ENCODE data around the gene HTR3B. TPM values are rescaled to one million over a fixed set of nuclear protein-coding genes. Genes with fewer than 3 reads are reported as not detected.

The HTR3B gene
- total and polyA plus RNA-seq, 2 of the 4 experiments (the other 2 are of a cell fraction) = not detected

DNA sequence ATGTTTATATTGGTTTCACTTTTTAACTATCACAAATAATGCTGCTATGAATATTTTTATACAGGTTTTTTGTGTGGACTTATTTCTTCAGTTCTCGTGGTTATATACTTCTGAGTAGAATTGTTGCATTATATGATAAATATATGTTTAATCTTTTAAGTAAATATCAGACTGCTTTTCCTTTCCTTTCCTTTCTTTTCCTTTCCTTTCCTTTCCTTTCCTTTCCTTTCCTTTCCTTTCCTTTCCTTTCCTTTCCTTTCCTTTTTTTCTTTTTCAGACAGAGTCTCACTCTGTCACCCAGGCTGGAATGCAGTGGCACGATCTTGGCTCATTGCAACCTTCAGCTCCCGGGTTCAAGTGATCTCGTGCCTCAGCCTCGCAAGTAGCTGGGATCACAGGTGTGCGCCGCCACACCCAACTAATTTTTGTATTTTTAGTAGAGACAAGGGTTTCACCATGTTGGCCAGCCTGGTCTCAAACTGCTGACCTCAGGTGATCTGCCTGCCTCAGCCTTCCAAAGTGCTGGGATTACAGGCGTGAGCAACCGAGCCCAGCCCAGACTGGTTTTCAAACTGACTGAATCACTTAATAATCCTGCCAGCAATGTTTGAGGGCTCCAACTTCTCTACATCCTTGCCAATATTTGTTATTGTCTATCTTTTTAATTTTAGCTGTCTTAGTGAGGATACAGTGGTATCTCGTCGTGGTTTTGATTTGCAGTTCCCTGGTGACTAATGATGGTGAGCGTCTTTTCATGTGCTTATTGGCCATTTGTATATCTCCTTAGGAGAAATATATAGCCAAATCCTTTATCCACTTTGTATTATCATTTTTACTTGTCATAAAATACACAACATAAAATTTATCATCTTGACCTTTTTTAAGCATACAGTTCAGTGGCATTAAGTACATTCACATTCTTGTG lies 21.9 kb downstream of the HTR3B start:
- no peak overlapping the region for H2BK120ac ChIP-seq (ENCODE audit: low read depth, low read length)
- H3K56ac ChIP-seq (ENCODE audit: extremely low read depth, insufficient read depth, low read length) = no peak overlapping the region
- in situ Hi-C loops (cut with MboI; ENCODE audit: low sequenced_read_pairs) = no loop called here
- no peaks in the 10 kb centered on the region for H3K36me3 ChIP-seq (ENCODE audit: control insufficient read depth, insufficient read depth, low read length)
- H3K9ac ChIP-seq (ENCODE audit: low read depth, low read length) = no peak overlapping the region
- no peaks in the 10 kb centered on the region for H3K79me1 ChIP-seq (ENCODE audit: low read depth in 1 of 2, low read length in 2 of 2)
- no peak overlapping the region for H2AFZ ChIP-seq (replicated peaks; ENCODE audit: low read length, poor library complexity)
- H3K18ac ChIP-seq (ENCODE audit: low read depth, low read length) = no peak overlapping the region
- no peak overlapping the region for H3K4ac ChIP-seq (ENCODE audit: low read depth, low read length)
- H3K4me3 ChIP-seq (ENCODE audit: insufficient read depth, low read depth, low read length) = no peak overlapping the region
- WGBS, 2 experiments (ENCODE audit: extremely low coverage in 2 of 2, insufficient read length in 1 of 2) = no CpG with 5 or more reads among the region's 12 CpGs
- H3K23ac ChIP-seq (ENCODE audit: low read depth, low read length) = no peak overlapping the region
- H4K8ac ChIP-seq (ENCODE audit: low read depth in 2 of 2, low read length in 2 of 2) = no peak overlapping the region
- no peak overlapping the region for H2AK9ac ChIP-seq (replicated peaks; ENCODE audit: low read depth, low read length, poor library complexity)
- H2BK20ac ChIP-seq (ENCODE audit: low read depth, low read length) = no peak overlapping the region
- no peak overlapping the region for H2AK5ac ChIP-seq (ENCODE audit: low read depth, low read length)
- no peak for ATAC-seq (ENCODE audit: low read depth)
- H3K9me1 ChIP-seq (ENCODE audit: insufficient read depth, low read length) = no peaks in the 10 kb centered on the region
- TF ChIP-seq RFX5 (IDR thresholded peaks at IDR 0.05; ENCODE audit: low read depth, low read length) (peak; percentile 77), MAZ (IDR thresholded peaks at IDR 0.05; ENCODE audit: borderline replicate concordance, low read depth, low read length) (no peak)
- BruUV-seq (replicated peaks) = no TSS peak
- H4K5ac ChIP-seq (ENCODE audit: low read depth, low read length) = no peak overlapping the region
- no peaks in the 10 kb centered on the region for H4K20me1 ChIP-seq (ENCODE audit: insufficient read depth, low read length)
- no peaks in the 10 kb centered on the region for H3K9me3 ChIP-seq (ENCODE audit: control insufficient read depth, insufficient read depth, low read length)
- no peaks in the 10 kb centered on the region for H3K27me3 ChIP-seq (ENCODE audit: control insufficient read depth, insufficient read depth, low read length)
- H2BK15ac ChIP-seq (ENCODE audit: low read depth, low read length) = no peak overlapping the region
- H3K27ac ChIP-seq (ENCODE audit: insufficient read depth, low read length) = no peak overlapping the region
- H4K91ac ChIP-seq (ENCODE audit: insufficient read depth, low read depth, low read length) = no peak overlapping the region
- POLR2A ChIA-PET (ENCODE audit: unreplicated experiment) = no interaction called here
- CTCF ChIA-PET = no interaction called here
- no peaks in the 10 kb centered on the region for H3K4me1 ChIP-seq (ENCODE audit: control insufficient read depth, insufficient read depth, low read length)
- no peak for DNase-seq
- H2BK5ac ChIP-seq (ENCODE audit: low read depth, low read length, poor library complexity, severe bottlenecking) = no peak overlapping the region
- H3K14ac ChIP-seq (replicated peaks; ENCODE audit: low read depth, low read length) = no peak overlapping the region
- no peak overlapping the region for H3K4me2 ChIP-seq (ENCODE audit: low read depth, low read length)
- dilution Hi-C loops (cut with HindIII; ENCODE audit: low sequenced_read_pairs, unreplicated experiment) = no loop called here
- intact Hi-C loops (cut with micrococcal nuclease) = no loop called here
